ENCODE data around the gene CDH4.

The CDH4 gene

DNA sequence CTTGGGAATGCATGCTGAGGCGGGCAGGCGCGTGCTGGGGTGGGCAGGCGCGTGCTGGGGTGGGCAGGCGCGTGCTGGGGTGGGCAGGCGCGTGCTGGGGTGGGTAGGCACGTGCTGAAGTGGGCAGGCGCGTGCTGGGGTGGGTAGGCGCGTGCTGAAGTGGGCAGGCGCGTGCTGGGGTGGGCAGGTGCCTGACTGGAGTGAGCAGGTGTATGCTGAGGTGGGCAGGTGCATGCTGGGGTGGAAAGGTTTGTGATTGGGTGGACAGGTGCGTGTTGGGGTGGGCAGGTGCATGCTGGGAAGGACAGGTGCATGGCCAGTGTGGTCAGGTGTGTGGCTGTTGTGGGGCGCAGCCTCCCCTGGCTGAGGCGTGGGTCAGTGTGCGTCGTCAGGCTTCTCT lies 404.1 kb downstream of the CDH4 start:
- no peak overlapping the region for H3K4me3 ChIP-seq (ENCODE audit: low read depth in 1 of 2, low read length in 1 of 2)
- TF ChIP-seq CTCF (IDR thresholded peaks at IDR 0.05): no peak
- no peaks in the 10 kb centered on the region for H3K9me3 ChIP-seq
- no peaks in the 10 kb centered on the region for H3K27me3 ChIP-seq
- no peaks in the 10 kb centered on the region for H3K4me1 ChIP-seq (ENCODE audit: control insufficient read depth in 1 of 2, insufficient read depth in 1 of 2, low read depth in 1 of 2, low read length in 1 of 2)
- no peak overlapping the region for H3K27ac ChIP-seq
- H3K36me3 ChIP-seq: no peaks in the 10 kb centered on the region

DNA sequence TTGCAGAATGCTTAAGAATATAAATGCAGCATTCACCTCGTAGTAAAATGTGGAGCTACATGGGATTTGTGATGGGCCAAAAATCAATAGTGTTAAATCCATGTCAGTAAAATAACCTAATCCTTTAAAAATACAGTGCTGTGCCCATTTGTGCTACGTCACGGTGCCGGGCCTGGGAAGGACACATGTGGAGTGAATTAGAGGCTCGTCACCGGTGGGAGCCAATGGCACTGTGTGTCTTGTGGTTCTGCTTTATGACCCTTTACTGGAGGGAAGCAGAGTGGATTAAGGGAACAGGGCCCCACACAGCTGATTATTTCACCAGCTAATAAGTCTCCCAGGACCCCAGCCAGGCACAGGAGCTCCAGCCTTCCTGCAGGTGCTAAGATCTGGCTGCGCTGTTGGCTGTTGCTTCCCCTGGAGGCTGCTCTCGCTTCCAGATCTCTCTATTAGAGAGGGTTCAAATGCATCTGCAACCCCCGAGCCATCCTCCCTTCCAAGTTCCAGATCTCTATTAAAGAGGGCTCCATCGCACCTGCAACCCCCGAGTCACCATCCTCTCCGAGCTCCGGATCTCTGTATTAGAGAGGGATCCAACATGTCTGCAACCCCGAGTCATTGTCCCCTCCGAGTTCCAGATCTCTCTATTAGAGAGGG lies 405.8 kb downstream of the CDH4 start:
- Histone ChIP-seq H3K4me1 (ENCODE audit: control insufficient read depth in 1 of 2, insufficient read depth in 1 of 2, low read depth in 1 of 2, low read length in 1 of 2) (no peaks in the 10 kb centered on the region), H3K27ac (no peak overlapping the region), H3K4me3 (ENCODE audit: low read depth in 1 of 2, low read length in 1 of 2) (no peak overlapping the region), H3K9me3 (no peaks in the 10 kb centered on the region), H3K27me3 (no peaks in the 10 kb centered on the region), H3K36me3 (no peaks in the 10 kb centered on the region)
- no peak for TF ChIP-seq CTCF (IDR thresholded peaks at IDR 0.05)

- Histone ChIP-seq H3K4me3 (ENCODE audit: low read depth in 1 of 2, low read length in 1 of 2) (no peak overlapping the region), H3K27ac (no peak overlapping the region), H3K36me3 (no peaks in the 10 kb centered on the region), H3K4me1 (ENCODE audit: control insufficient read depth in 1 of 2, insufficient read depth in 1 of 2, low read depth in 1 of 2, low read length in 1 of 2) (no peaks in the 10 kb centered on the region), H3K27me3 (no peaks in the 10 kb centered on the region), H3K9me3 (no peaks in the 10 kb centered on the region)
- TF ChIP-seq CTCF (IDR thresholded peaks at IDR 0.05): no peak
Observed at GRCh38 chr20:61658563-61658962, 406.5 kb downstream of the CDH4 start.

DNA sequence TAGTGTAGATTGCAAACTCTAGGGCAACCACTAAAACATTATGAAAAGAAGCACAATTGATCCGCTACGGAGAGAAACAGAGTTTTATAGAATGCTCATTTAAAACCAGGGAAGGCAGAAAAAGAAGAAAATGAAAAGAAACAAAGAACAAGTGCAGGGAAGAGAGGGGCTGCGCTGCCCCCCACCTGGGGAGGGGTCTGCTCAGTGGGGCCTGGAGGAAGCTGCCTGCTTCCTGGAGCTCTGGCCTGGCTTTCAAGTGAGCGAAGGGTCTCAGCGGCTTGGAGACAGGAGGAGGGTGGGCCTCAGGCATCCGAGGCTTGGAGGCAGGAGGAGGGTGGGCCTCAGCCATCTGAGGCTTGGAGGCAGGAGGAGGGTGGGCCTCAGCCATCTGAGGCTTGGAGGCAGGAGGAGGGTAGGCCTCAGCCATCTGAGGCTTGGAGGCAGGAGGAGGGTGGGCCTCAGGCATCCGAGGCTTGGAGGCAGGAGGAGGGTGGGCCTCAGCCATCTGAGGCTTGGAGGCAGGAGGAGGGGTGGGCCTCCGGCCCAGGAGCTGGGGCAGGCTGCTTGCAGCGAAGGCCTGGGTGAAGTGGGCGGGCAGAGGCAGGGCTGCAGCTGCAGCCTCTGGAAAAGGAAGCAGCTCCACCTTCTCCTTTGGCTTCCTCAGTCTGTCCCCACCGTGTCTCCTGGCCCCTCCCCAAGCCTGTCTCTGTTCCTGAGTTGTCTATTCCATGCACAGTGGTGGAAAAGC lies 407.4 kb downstream of the CDH4 start:
- Histone ChIP-seq H3K4me1 (ENCODE audit: control insufficient read depth in 1 of 2, insufficient read depth in 1 of 2, low read depth in 1 of 2, low read length in 1 of 2) (no peaks in the 10 kb centered on the region), H3K9me3 (no peaks in the 10 kb centered on the region), H3K27ac (no peak overlapping the region), H3K27me3 (no peaks in the 10 kb centered on the region), H3K4me3 (ENCODE audit: low read depth in 1 of 2, low read length in 1 of 2) (no peak overlapping the region), H3K36me3 (no peaks in the 10 kb centered on the region)
- TF ChIP-seq CTCF (IDR thresholded peaks at IDR 0.05): no peak

GRCh38 chr20:61659994-61660346 lies 407.9 kb downstream of the CDH4 start:
- Histone ChIP-seq H3K36me3 (no peaks in the 10 kb centered on the region), H3K4me3 (ENCODE audit: low read depth in 1 of 2, low read length in 1 of 2) (no peak overlapping the region), H3K27me3 (no peaks in the 10 kb centered on the region), H3K4me1 (ENCODE audit: control insufficient read depth in 1 of 2, insufficient read depth in 1 of 2, low read depth in 1 of 2, low read length in 1 of 2) (no peaks in the 10 kb centered on the region), H3K27ac (no peak overlapping the region), H3K9me3 (no peaks in the 10 kb centered on the region)
- no peak for TF ChIP-seq CTCF (IDR thresholded peaks at IDR 0.05)
